HG02885 (cell line): ENCODE measurements around the gene KCTD1.
"Not testable (repeated sequence)": the region's sequence is repeated elsewhere in the genome, so short reads cannot be mapped to it uniquely, and the experiment has no call there.

ENCODE experiments used
- ATAC-seq: cut with Tn5 transposase; IDR thresholded peaks from one replicate; pipeline ENCODE4 v1.9.1; 2021; ENCODE audit warnings: mild to moderate bottlenecking; ENCODE audit not compliant: unreplicated experiment, poor library complexity

Gene KCTD1

GRCh38 chr18:26461405-26461804 is 86.9 kb downstream of the KCTD1 start:
- ATAC-seq = no peak

GRCh38 chr18:26460449-26461091 is 87.8 kb downstream of the KCTD1 start:
- ATAC-seq = peak; percentile 74

GRCh38 chr18:26459884-26460283 is 88.5 kb downstream of the KCTD1 start:
- no peak for ATAC-seq

- ATAC-seq = no peak
These were observed 89.0 kb downstream of the KCTD1 start for GRCh38 chr18:26459340-26459739.

- ATAC-seq = peak; percentile 70
These were observed 89.7 kb downstream of the KCTD1 start for GRCh38 chr18:26458526-26459232.

- no peak for ATAC-seq
These were observed 90.6 kb downstream of the KCTD1 start for GRCh38 chr18:26457611-26458353.

GRCh38 chr18:26457195-26457594 is 91.2 kb downstream of the KCTD1 start:
- no peak for ATAC-seq

- ATAC-seq = no peak
These were observed 92.3 kb downstream of the KCTD1 start for GRCh38 chr18:26456070-26456491.

GRCh38 chr18:26455639-26456038 is 92.7 kb downstream of the KCTD1 start:
- ATAC-seq = no peak

- no peak for ATAC-seq
These were observed 93.7 kb downstream of the KCTD1 start for GRCh38 chr18:26454616-26455015.

- no peak for ATAC-seq
These were observed 94.2 kb downstream of the KCTD1 start for GRCh38 chr18:26454192-26454591.

GRCh38 chr18:26453386-26453901 is 94.9 kb downstream of the KCTD1 start:
- no peak for ATAC-seq

GRCh38 chr18:26450989-26451682 is 97.2 kb downstream of the KCTD1 start:
- no peak for ATAC-seq

- peak; percentile 74 for ATAC-seq
These were observed 99.6 kb downstream of the KCTD1 start for GRCh38 chr18:26448714-26449159.

GRCh38 chr18:26443853-26444252 is 104.5 kb downstream of the KCTD1 start:
- no peak for ATAC-seq

- ATAC-seq = no peak
These were observed 106.2 kb downstream of the KCTD1 start for GRCh38 chr18:26442126-26442525.

GRCh38 chr18:26440644-26441043 is 107.7 kb downstream of the KCTD1 start:
- ATAC-seq = no peak

- no peak for ATAC-seq
These were observed 108.8 kb downstream of the KCTD1 start for GRCh38 chr18:26439537-26439936.

GRCh38 chr18:26438980-26439379 is 109.4 kb downstream of the KCTD1 start:
- ATAC-seq = peak; percentile 99

GRCh38 chr18:26437634-26438033 is 110.7 kb downstream of the KCTD1 start:
- not testable (repeated sequence) for ATAC-seq
